ENCODE results near the gene KRT76.

Gene KRT76

DNA sequence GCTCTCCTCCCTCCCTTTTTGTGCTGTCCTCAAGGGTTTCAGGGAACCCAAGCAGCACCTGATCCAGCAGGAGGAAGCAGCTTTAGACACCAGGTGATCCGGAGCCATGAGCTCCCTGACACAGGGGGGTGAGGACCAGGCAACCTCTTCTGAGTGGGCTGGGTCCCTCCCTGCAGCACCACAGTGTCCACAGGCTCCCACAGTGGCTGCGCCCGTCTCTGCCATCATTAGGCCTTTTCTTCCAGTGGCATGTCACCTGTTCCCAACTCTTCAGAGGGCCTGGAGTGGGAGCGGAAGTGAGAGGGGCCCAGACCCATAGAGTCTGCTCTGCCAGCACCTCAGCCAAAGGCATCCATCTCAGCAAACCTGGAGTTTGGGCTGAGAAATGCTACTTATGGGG, 421 bp upstream of the KRT76 start:
- H3K27me3 ChIP-seq (ENCODE audit: control insufficient read depth, insufficient read depth, low read length) = no peaks in the 10 kb centered on the region
- no peak for DNase-seq (ENCODE audit: low read depth, low spot score)
- H3K4me3 ChIP-seq (ENCODE audit: low read length) = no peak overlapping the region
- H3K27ac ChIP-seq (ENCODE audit: low read length) = no peak overlapping the region
- no peaks in the 10 kb centered on the region for H3K36me3 ChIP-seq (ENCODE audit: control insufficient read depth, insufficient read depth, low read length)
- H3K9me3 ChIP-seq (ENCODE audit: control insufficient read depth, insufficient read depth, low read length) = no peaks in the 10 kb centered on the region
- H3K4me1 ChIP-seq (ENCODE audit: control insufficient read depth, insufficient read depth, low read length) = no peaks in the 10 kb centered on the region
- no CpG with 5 or more reads among the region's 4 CpGs for WGBS (ENCODE audit: insufficient coverage, insufficient read length)

DNA sequence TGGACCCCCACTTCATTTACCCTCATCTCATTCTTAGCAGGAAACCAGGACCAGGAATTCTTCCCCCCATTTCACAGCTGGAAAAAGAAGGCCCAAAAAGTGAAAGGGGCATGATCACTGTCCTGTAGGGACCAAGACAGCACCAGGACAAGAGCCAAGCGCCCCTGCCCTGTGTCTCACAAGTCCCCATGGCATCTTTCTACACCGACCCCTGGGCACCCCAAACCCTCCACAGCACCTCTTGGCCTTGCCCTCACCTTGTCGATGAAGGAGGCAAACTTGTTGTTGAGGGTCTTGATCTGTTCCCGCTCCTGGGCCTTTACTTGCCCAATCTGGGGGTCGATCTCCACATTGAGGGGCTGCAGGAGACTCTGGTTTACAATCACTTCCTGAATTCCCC, 710 bp downstream of the KRT76 start:
- H3K27ac ChIP-seq (ENCODE audit: low read length) = no peak overlapping the region
- no peaks in the 10 kb centered on the region for H3K36me3 ChIP-seq (ENCODE audit: control insufficient read depth, insufficient read depth, low read length)
- no peaks in the 10 kb centered on the region for H3K9me3 ChIP-seq (ENCODE audit: control insufficient read depth, insufficient read depth, low read length)
- H3K4me1 ChIP-seq (ENCODE audit: control insufficient read depth, insufficient read depth, low read length) = no peaks in the 10 kb centered on the region
- no peak overlapping the region for H3K4me3 ChIP-seq (ENCODE audit: low read length)
- H3K27me3 ChIP-seq (ENCODE audit: control insufficient read depth, insufficient read depth, low read length) = no peaks in the 10 kb centered on the region
- no CpG with 5 or more reads among the region's 5 CpGs for WGBS (ENCODE audit: insufficient coverage, insufficient read length)
- DNase-seq (ENCODE audit: low read depth, low spot score) = no peak

DNA sequence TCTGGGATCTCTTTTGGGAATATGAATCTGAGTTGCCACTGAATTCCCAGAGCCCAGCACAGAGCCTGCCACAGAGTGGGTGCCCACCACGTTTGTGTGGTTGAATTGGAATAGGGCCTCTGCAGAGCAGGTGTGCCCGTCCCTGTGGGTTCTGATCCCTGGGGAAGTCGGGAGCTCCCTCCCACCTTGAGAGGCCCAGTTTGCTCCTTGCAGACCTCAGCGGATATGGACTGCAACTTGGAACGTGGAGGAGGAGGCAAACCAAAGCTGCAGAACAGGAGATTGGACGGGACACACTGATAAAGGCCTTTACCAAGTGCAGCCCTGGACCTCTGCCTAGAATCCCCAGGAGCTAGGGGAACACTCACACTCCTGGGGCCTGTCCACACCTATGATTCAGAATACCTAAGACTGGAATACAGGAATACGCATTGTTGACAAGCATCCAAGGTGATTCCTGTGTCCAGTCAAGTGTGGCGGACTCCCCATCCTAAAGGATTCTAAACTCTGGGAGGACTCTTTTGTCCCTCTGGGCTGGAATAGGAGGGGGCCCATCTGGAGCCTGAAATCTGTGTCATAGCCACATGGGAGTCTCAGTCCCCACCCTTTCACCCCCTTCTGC, 2.4 kb downstream of the KRT76 start:
- H3K9me3 ChIP-seq (ENCODE audit: control insufficient read depth, insufficient read depth, low read length) = no peaks in the 10 kb centered on the region
- WGBS (ENCODE audit: insufficient coverage, insufficient read length) = no CpG with 5 or more reads among the region's 8 CpGs
- no peaks in the 10 kb centered on the region for H3K27me3 ChIP-seq (ENCODE audit: control insufficient read depth, insufficient read depth, low read length)
- DNase-seq (ENCODE audit: low read depth, low spot score) = no peak
- H3K4me3 ChIP-seq (ENCODE audit: low read length) = no peak overlapping the region
- no peaks in the 10 kb centered on the region for H3K36me3 ChIP-seq (ENCODE audit: control insufficient read depth, insufficient read depth, low read length)
- no peak overlapping the region for H3K27ac ChIP-seq (ENCODE audit: low read length)
- H3K4me1 ChIP-seq (ENCODE audit: control insufficient read depth, insufficient read depth, low read length) = no peaks in the 10 kb centered on the region

DNA sequence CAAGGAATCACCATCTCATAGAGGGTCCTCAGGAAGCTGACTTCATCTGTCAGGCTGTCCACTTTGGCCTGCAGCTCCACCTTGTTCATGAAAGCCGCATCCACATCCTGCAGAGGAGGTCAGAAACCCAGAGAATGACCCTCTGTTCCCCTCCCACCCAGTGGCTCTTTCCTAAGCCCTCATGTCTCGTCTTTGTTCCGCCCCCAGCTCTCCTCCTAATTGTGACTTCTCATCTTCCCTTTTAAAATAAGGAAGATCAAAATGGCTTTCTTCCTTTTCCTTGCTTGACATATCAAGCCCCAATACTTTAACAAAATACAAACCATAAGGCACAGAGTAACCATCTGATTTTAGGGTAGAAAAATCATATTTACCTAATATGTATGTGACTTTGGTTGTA, 4.4 kb downstream of the KRT76 start:
- DNase-seq (ENCODE audit: low read depth, low spot score) = no peak
- no peaks in the 10 kb centered on the region for H3K27me3 ChIP-seq (ENCODE audit: control insufficient read depth, insufficient read depth, low read length)
- no CpG with 5 or more reads among the region's 3 CpGs for WGBS (ENCODE audit: insufficient coverage, insufficient read length)

DNA sequence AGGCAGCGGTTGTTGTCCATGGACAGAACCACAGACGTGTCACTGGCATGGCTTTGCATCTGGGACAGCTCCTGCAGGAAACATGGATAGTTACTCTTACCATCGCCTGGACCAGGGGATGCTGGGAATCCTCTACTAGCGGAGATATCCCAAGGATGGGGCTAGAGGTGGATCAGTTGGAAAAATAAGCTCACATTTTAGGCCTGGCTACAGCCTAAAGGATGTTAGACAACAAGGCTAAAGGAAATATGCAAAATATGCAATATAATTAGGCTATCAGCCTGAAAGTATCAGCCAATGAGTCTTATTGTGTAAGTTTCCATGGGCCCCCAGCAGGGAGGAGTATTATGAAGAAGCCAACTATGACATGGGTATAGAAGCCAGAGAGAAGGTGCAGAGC, 5.0 kb downstream of the KRT76 start:
- no CpG with 5 or more reads among the region's 4 CpGs for WGBS (ENCODE audit: insufficient coverage, insufficient read length)
- no peak for DNase-seq (ENCODE audit: low read depth, low spot score)
- Histone ChIP-seq H3K4me3 (ENCODE audit: low read length) (no peak overlapping the region), H3K4me1 (ENCODE audit: control insufficient read depth, insufficient read depth, low read length) (no peaks in the 10 kb centered on the region), H3K36me3 (ENCODE audit: control insufficient read depth, insufficient read depth, low read length) (no peaks in the 10 kb centered on the region), H3K9me3 (ENCODE audit: control insufficient read depth, insufficient read depth, low read length) (no peaks in the 10 kb centered on the region), H3K27ac (ENCODE audit: low read length) (no peak overlapping the region), H3K27me3 (ENCODE audit: control insufficient read depth, insufficient read depth, low read length) (no peaks in the 10 kb centered on the region)

More for the DNA sequence above, 4.4 kb downstream of the KRT76 start:
- H3K27ac ChIP-seq (ENCODE audit: low read length) = no peak overlapping the region
- H3K4me1 ChIP-seq (ENCODE audit: control insufficient read depth, insufficient read depth, low read length) = no peaks in the 10 kb centered on the region
- no peaks in the 10 kb centered on the region for H3K36me3 ChIP-seq (ENCODE audit: control insufficient read depth, insufficient read depth, low read length)
- no peaks in the 10 kb centered on the region for H3K9me3 ChIP-seq (ENCODE audit: control insufficient read depth, insufficient read depth, low read length)
- H3K4me3 ChIP-seq (ENCODE audit: low read length) = no peak overlapping the region

DNA sequence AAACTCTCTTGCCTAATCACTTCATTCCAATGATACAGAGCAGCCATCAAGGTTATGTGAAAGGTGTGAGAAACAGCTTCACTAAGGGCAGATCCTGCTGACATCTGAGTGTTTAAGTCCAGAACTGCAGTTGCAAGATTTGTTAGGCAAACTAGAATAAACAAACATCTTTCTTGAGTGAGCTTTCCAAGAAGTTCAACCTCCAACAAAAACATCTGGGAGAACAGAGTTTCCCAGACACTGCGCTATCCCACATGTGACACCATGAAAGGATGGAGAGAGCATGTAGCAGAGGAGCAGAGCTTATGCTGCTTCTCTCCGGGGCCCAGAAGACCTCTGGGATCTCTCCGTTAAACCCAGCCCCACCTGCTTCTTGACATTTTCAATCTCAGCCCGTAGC, 5.6 kb downstream of the KRT76 start:
- H3K36me3 ChIP-seq (ENCODE audit: control insufficient read depth, insufficient read depth, low read length) = no peaks in the 10 kb centered on the region
- no peak for DNase-seq (ENCODE audit: low read depth, low spot score)
- no peaks in the 10 kb centered on the region for H3K4me1 ChIP-seq (ENCODE audit: control insufficient read depth, insufficient read depth, low read length)
- no peak overlapping the region for H3K27ac ChIP-seq (ENCODE audit: low read length)
- WGBS (ENCODE audit: insufficient coverage, insufficient read length) = no CpG with 5 or more reads among the region's 4 CpGs
- H3K4me3 ChIP-seq (ENCODE audit: low read length) = no peak overlapping the region
- H3K9me3 ChIP-seq (ENCODE audit: control insufficient read depth, insufficient read depth, low read length) = no peaks in the 10 kb centered on the region
- no peaks in the 10 kb centered on the region for H3K27me3 ChIP-seq (ENCODE audit: control insufficient read depth, insufficient read depth, low read length)

DNA sequence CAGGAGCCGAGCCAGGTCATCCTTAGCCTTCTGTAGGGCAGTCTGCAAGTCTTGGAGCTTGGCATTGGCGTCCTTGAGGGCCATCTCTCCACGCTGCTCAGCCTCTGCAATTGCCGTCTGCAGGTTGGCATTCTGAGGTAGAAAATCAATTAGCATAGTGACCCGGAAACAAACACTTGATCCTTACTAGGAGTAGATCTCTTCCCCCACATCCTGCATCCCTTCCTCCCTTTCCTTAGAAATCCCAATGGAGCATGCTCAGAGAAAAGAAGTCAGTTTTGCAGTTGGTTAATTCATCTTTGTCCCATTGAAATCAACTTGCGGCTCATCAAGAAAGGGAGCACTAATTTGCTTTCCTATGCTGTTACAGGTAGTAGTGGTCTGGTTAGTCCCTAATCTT, 6.1 kb downstream of the KRT76 start:
- no peak for DNase-seq (ENCODE audit: low read depth, low spot score)
- H3K27ac ChIP-seq (ENCODE audit: low read length) = no peak overlapping the region
- H3K36me3 ChIP-seq (ENCODE audit: control insufficient read depth, insufficient read depth, low read length) = no peaks in the 10 kb centered on the region
- no peaks in the 10 kb centered on the region for H3K4me1 ChIP-seq (ENCODE audit: control insufficient read depth, insufficient read depth, low read length)
- no peaks in the 10 kb centered on the region for H3K9me3 ChIP-seq (ENCODE audit: control insufficient read depth, insufficient read depth, low read length)
- no peak overlapping the region for H3K4me3 ChIP-seq (ENCODE audit: low read length)
- no CpG with 5 or more reads among the region's 6 CpGs for WGBS (ENCODE audit: insufficient coverage, insufficient read length)
- H3K27me3 ChIP-seq (ENCODE audit: control insufficient read depth, insufficient read depth, low read length) = no peaks in the 10 kb centered on the region

DNA sequence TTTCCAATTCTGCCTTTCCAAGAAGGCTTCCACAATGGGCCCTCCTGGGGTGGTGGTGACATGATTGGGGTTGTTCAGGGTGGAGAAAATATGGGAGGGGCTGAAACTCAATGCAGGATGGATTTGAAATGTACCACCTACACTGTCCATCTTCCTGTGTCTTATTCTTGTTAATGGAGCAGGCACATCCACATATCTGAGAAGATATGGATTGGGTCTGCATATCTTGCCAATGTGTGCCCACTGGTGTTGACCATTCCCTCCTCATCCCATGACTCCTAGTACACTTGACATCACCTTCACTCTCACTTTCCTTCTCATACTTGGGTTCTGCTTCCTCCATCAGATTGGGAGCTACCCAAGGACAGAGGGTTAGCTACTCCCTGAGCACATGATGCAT, 7.2 kb downstream of the KRT76 start:
- H3K27ac ChIP-seq (ENCODE audit: low read length) = no peak overlapping the region
- no peak for DNase-seq (ENCODE audit: low read depth, low spot score)
- H3K27me3 ChIP-seq (ENCODE audit: control insufficient read depth, insufficient read depth, low read length) = no peaks in the 10 kb centered on the region
- H3K36me3 ChIP-seq (ENCODE audit: control insufficient read depth, insufficient read depth, low read length) = no peaks in the 10 kb centered on the region
- no peaks in the 10 kb centered on the region for H3K9me3 ChIP-seq (ENCODE audit: control insufficient read depth, insufficient read depth, low read length)
- H3K4me1 ChIP-seq (ENCODE audit: control insufficient read depth, insufficient read depth, low read length) = no peaks in the 10 kb centered on the region
- no peak overlapping the region for H3K4me3 ChIP-seq (ENCODE audit: low read length)

DNA sequence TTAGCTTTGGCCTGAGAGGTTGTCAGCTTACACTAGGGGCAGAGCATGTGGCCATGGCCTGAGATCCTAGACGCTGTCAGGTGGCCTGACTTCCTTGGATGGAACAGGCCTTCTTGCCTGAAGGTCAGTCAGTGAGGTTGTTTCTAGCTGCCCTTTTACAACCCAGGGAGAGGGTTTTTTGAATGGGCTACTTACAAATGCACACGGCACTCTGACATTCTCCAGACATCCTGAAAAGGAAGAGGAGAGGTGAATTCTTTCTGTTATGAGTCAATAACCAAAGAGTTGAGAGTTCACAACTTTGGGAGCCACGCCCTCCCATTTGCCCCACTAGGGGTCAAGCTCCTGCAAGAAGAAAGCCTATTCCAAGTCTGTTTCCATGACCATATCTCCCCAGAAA, 7.8 kb downstream of the KRT76 start:
- no peaks in the 10 kb centered on the region for H3K4me1 ChIP-seq (ENCODE audit: control insufficient read depth, insufficient read depth, low read length)
- no peak overlapping the region for H3K4me3 ChIP-seq (ENCODE audit: low read length)
- H3K36me3 ChIP-seq (ENCODE audit: control insufficient read depth, insufficient read depth, low read length) = no peaks in the 10 kb centered on the region
- no peak overlapping the region for H3K27ac ChIP-seq (ENCODE audit: low read length)
- no CpG with 5 or more reads among the region's 3 CpGs for WGBS (ENCODE audit: insufficient coverage, insufficient read length)
- DNase-seq (ENCODE audit: low read depth, low spot score) = no peak
- H3K9me3 ChIP-seq (ENCODE audit: control insufficient read depth, insufficient read depth, low read length) = no peaks in the 10 kb centered on the region
- H3K27me3 ChIP-seq (ENCODE audit: control insufficient read depth, insufficient read depth, low read length) = no peaks in the 10 kb centered on the region

DNA sequence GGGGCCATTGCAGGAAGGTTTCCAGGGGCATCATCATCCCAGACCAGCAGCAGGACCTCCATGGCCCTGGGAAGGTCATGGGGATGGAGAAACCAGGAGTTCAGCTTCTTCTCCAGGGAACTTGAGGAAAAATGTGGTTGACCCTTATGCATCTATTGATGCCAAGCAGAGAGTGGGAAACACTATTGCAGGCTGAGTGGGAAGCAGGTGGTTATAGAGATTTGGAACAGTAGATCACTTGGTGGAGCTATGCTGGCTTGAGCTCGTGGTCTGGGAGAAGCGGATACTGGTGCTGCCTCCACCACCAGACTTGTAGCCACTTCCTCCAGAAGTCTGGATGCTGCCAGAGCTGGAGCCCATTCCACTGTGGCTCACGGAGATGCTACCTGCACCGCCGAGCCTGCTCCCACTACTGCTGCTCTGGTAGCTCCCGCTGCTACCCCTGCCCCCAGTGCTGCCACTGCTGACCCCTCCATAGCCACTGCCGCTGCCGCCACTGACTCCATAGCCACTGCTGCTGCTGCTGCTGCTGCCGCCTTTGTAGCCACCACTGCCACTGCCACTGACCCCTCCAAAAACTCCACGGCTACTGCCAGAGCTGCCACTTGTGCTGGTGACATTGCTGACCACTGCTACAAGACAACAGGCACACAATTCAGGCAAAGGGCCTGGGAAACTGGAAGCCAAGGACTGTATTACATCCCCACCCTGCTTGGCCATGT, 8.5 kb downstream of the KRT76 start:
- H3K27me3 ChIP-seq (ENCODE audit: control insufficient read depth, insufficient read depth, low read length) = peaks cover 1% of the 10 kb centered on the region; the same call in 1 of the 2 replicates
- no peak overlapping the region for H3K27ac ChIP-seq (ENCODE audit: low read length)
- H3K4me1 ChIP-seq (ENCODE audit: control insufficient read depth, insufficient read depth, low read length) = no peaks in the 10 kb centered on the region
- no peak overlapping the region for H3K4me3 ChIP-seq (ENCODE audit: low read length)
- no CpG with 5 or more reads among the region's 10 CpGs for WGBS (ENCODE audit: insufficient coverage, insufficient read length)
- no peaks in the 10 kb centered on the region for H3K36me3 ChIP-seq (ENCODE audit: control insufficient read depth, insufficient read depth, low read length)
- no peaks in the 10 kb centered on the region for H3K9me3 ChIP-seq (ENCODE audit: control insufficient read depth, insufficient read depth, low read length)
- no peak for DNase-seq (ENCODE audit: low read depth, low spot score)

DNA sequence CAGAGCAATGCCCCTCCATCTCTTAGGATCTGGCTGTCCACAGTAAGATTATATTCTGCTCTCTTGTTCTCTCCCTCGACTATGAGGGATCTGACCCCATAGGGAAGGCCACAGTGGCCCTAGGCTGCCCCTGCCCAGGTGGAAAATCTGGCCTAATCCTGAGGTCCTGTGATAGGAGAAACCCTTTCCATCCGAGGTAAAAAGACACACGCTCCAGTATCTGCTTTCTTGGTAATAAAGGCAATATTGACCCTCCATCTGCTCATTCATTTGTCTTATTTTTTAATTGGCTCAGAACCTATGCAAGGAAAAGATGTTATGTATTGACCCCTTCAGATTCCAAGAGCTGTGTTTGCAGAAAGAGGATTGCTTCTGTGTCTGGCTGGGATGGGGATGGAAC, 9.7 kb downstream of the KRT76 start:
- Histone ChIP-seq H3K36me3 (ENCODE audit: control insufficient read depth, insufficient read depth, low read length) (no peaks in the 10 kb centered on the region), H3K4me1 (ENCODE audit: control insufficient read depth, insufficient read depth, low read length) (no peaks in the 10 kb centered on the region), H3K4me3 (ENCODE audit: low read length) (no peak overlapping the region), H3K27me3 (ENCODE audit: control insufficient read depth, insufficient read depth, low read length) (peaks cover 1% of the 10 kb centered on the region; the same call in 1 of the 2 replicates), H3K9me3 (ENCODE audit: control insufficient read depth, insufficient read depth, low read length) (no peaks in the 10 kb centered on the region), H3K27ac (ENCODE audit: low read length) (no peak overlapping the region)
- WGBS (ENCODE audit: insufficient coverage, insufficient read length) = no CpG with 5 or more reads among the region's 3 CpGs
- DNase-seq (ENCODE audit: low read depth, low spot score) = no peak
